ENCODE data around the gene KIF19.

DNA sequence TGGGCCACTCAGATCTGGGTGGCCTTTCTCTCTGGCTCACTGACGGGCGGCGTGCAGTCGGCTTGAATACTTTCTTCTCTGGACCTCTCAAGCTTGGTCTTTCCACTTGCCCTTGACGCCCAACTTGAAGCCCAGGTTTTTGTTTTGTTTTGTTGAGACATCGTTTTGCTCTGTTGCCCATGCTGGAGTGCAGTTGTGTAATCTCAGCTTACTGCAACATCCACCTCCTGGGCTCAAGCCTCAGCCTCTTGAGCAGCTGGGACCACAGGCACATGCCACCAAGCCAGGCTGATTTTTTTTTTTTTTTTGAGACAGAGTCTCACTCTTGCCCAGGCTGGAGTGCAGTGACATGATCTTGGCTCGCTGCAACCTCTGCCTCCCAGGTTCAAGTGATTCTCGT is 22.7 kb upstream of the KIF19 start:
- no peak for TF ChIP-seq CTCF (IDR thresholded peaks at IDR 0.05; ENCODE audit: low read depth, low read length)
- TF ChIP-seq, protein P1, sequence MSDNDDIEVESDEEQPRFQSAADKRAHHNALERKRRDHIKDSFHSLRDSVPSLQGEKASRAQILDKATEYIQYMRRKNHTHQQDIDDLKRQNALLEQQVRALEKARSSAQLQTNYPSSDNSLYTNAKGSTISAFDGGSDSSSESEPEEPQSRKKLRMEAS (IDR thresholded peaks at IDR 0.05; ENCODE audit: low read depth, low read length), result no peak
- no peak for TF ChIP-seq POLR2A (IDR thresholded peaks at IDR 0.05; ENCODE audit: extremely low read depth, insufficient read length)
